Fibroblast of lung (primary cell): ENCODE results near the gene TANC1. TPM values are rescaled to one million over a fixed set of nuclear protein-coding genes. Genes with fewer than 3 reads are reported as not detected.

ENCODE experiments used
- DNase-seq, 2 donors: peaks; one replicate each; pipeline versions ENCODE4 v3.0.0 to v3.0.0-alpha.2; 2010; ENCODE audit warnings: low read depth in 2 of 2
- H2AFZ ChIP-seq: 2 replicates; pipeline ENCODE4 v1.5.1; 2012; ENCODE audit warnings: low read length, control low read depth, inconsistent platforms
- H3K27ac ChIP-seq: 2 replicates; pipeline ENCODE4 v1.5.1; 2011; ENCODE audit warnings: low read length, control low read depth; ENCODE audit not compliant: insufficient read depth
- H3K27me3 ChIP-seq: 2 replicates; pipeline ENCODE4 v1.5.1; 2011; ENCODE audit warnings: mild to moderate bottlenecking, low read length; ENCODE audit not compliant: control insufficient read depth, insufficient read depth
- H3K36me3 ChIP-seq: 2 replicates; pipeline ENCODE4 v1.5.1; 2011; ENCODE audit warnings: low read length; ENCODE audit not compliant: control insufficient read depth, insufficient read depth
- H3K4me1 ChIP-seq: 2 replicates; pipeline ENCODE4 v1.5.1; 2011; ENCODE audit warnings: low read length; ENCODE audit not compliant: control insufficient read depth, insufficient read depth; ENCODE audit errors: extremely low read depth
- H3K4me2 ChIP-seq: 2 replicates; pipeline ENCODE4 v1.5.1; 2011; ENCODE audit warnings: low read length, control low read depth; ENCODE audit not compliant: insufficient read depth; ENCODE audit errors: extremely low read depth
- H3K4me3 ChIP-seq, 4 experiments: fragments of 200-600 bp in 1 of 4; sonication (generic) in 1 of 4; replicated peaks in 1 of 4; 2 replicates each; pipeline ENCODE4 v1.5.1; 2011 to 2016; ENCODE audit warnings: low read length in 4 of 4, low read depth in 3 of 4, mild to moderate bottlenecking in 3 of 4, control low read depth in 2 of 4, inconsistent platforms in 1 of 4, mixed read lengths in 1 of 4; ENCODE audit not compliant: insufficient read depth in 1 of 4; ENCODE audit errors: control extremely low read depth in 1 of 4
- H3K79me2 ChIP-seq: 2 replicates; pipeline ENCODE4 v1.5.1; 2012; ENCODE audit warnings: mild to moderate bottlenecking, low read length, inconsistent platforms; ENCODE audit not compliant: control insufficient read depth, insufficient read depth
- H3K9ac ChIP-seq: 2 replicates; pipeline ENCODE4 v1.5.1; 2011; ENCODE audit warnings: mild to moderate bottlenecking, low read length, control low read depth; ENCODE audit not compliant: insufficient read depth
- H3K9me3 ChIP-seq: 2 replicates; pipeline ENCODE4 v1.5.1; 2012; ENCODE audit warnings: low read depth, low read length; ENCODE audit not compliant: control insufficient read depth, insufficient read depth
- H4K20me1 ChIP-seq: 2 replicates; pipeline ENCODE4 v1.5.1; 2011; ENCODE audit warnings: low read length; ENCODE audit not compliant: control insufficient read depth, insufficient read depth; ENCODE audit errors: extremely low read depth
- CTCF ChIP-seq, 2 donors: IDR thresholded peaks in 1 of 2; conservative IDR thresholded peaks in 1 of 2; 1 replicate in 1 of 2; 2 replicates in 1 of 2; pipeline ENCODE4 v1.5.1; 2011 to 2012; ENCODE audit warnings: low read length in 2 of 2, control low read depth in 1 of 2, inconsistent platforms in 1 of 2, low read depth in 1 of 2, mild to moderate bottlenecking in 1 of 2
- EZH2 ChIP-seq: IDR thresholded peaks from 2 replicates; pipeline ENCODE4 v1.5.1; 2012; ENCODE audit warnings: low read length, control low read depth, mild to moderate bottlenecking; ENCODE audit errors: missing control alignments
- polyA plus RNA-seq, 2 donors: library from polyadenylated mRNA; depleted of rRNA in 1 of 2; stranded (reverse) in 1 of 2; unstranded in 1 of 2; fragments of >200 nt; gene quantifications; 2 replicates each; pipeline ENCODE4 v1.2.1, GENCODE V29; 2011 to 2012; ENCODE audit warnings: missing spikeins in 1 of 2
- total RNA-seq: library from RNA; depleted of rRNA; stranded (reverse); fragments of >200 nt; gene quantifications from 2 replicates; pipeline ENCODE4 v1.2.1, GENCODE V29; 2014

Gene TANC1
- total and polyA plus RNA-seq, 2 donors (not counting 1 experiment from before 2014, with no cell fraction given), result 32.7 to 41.9 TPM

GRCh38 chr2:159067971-159068370, 99.5 kb downstream of the TANC1 start:
- Histone ChIP-seq H3K79me2 (peaks cover 3% of the 10 kb centered on the region), H3K4me1 (peaks cover 22% of the 10 kb centered on the region), H4K20me1 (no peaks in the 10 kb centered on the region), H3K27ac (no peak overlapping the region), H3K36me3 (no peaks in the 10 kb centered on the region), H3K9ac (no peak overlapping the region), H3K9me3 (no peaks in the 10 kb centered on the region), H3K27me3 (no peaks in the 10 kb centered on the region), H3K4me3 (no peak overlapping the region), H3K4me2 (no peak overlapping the region), H2AFZ (no peak overlapping the region)
- TF ChIP-seq CTCF (conservative IDR thresholded peaks at IDR 0.05 in 1 of 2, IDR thresholded peaks at IDR 0.05 in 1 of 2; ENCODE audit: low read depth in 1 of 2, low read length in 2 of 2) (no peak), EZH2 (no peak)
- peak in 1 of 2 donors; percentile 25 for DNase-seq

GRCh38 chr2:159069229-159069628, 100.8 kb downstream of the TANC1 start:
- H3K9ac ChIP-seq, result no peak overlapping the region
- peak overlapping the region; percentile 60 for H3K27ac ChIP-seq
- H3K4me1 ChIP-seq, result peaks cover 32% of the 10 kb centered on the region

GRCh38 chr2:159070235-159070634, 101.8 kb downstream of the TANC1 start:
- Histone ChIP-seq H3K9me3 (no peaks in the 10 kb centered on the region), H4K20me1 (no peaks in the 10 kb centered on the region), H3K4me1 (peaks cover 23% of the 10 kb centered on the region), H3K27me3 (no peaks in the 10 kb centered on the region), H3K79me2 (peaks cover 6% of the 10 kb centered on the region), H3K36me3 (no peaks in the 10 kb centered on the region), H3K9ac (no peak overlapping the region), H3K4me3 (no peak overlapping the region), H3K4me2 (no peak overlapping the region), H3K27ac (peak overlapping the region; percentile 60), H2AFZ (no peak overlapping the region)
- TF ChIP-seq CTCF (conservative IDR thresholded peaks at IDR 0.05 in 1 of 2, IDR thresholded peaks at IDR 0.05 in 1 of 2; ENCODE audit: low read depth in 1 of 2, low read length in 2 of 2) (no peak), EZH2 (no peak)
- no peak for DNase-seq

More at GRCh38 chr2:159069229-159069628, 100.8 kb downstream of the TANC1 start:
- H3K36me3 ChIP-seq, result no peaks in the 10 kb centered on the region
- H4K20me1 ChIP-seq, result no peaks in the 10 kb centered on the region
- no peak for DNase-seq
- no peak overlapping the region for H3K4me2 ChIP-seq
- H2AFZ ChIP-seq, result no peak overlapping the region
- no peak for TF ChIP-seq EZH2
- TF ChIP-seq CTCF (conservative IDR thresholded peaks at IDR 0.05 in 1 of 2, IDR thresholded peaks at IDR 0.05 in 1 of 2; ENCODE audit: low read depth in 1 of 2, low read length in 2 of 2), result no peak
- H3K9me3 ChIP-seq, result no peaks in the 10 kb centered on the region
- no peak overlapping the region for H3K4me3 ChIP-seq
- no peaks in the 10 kb centered on the region for H3K27me3 ChIP-seq
- H3K79me2 ChIP-seq, result peaks cover 3% of the 10 kb centered on the region
